Measurements from ENCODE around the gene TELO2. TPM values are rescaled to one million over a fixed set of nuclear protein-coding genes. Genes with fewer than 3 reads are reported as not detected.

Gene TELO2
- polyA plus RNA-seq, 3 donors, result 7.3 to 58.1 (median 11.4) TPM

- Histone ChIP-seq H3K4me2 (replicated peaks; ENCODE audit: extremely low read depth, low read length, poor library complexity, severe bottlenecking) (no peak overlapping the region), H3K36me3 (replicated peaks in 1 of 2; ENCODE audit: control insufficient read depth in 1 of 2, insufficient read depth in 2 of 2, low read length in 2 of 2) (no peaks in the 10 kb centered on the region), H2AFZ (ENCODE audit: insufficient read depth, low read depth, low read length, poor library complexity, severe bottlenecking) (no peak overlapping the region), H3K27ac (ENCODE audit: low read depth in 1 of 2, low read length in 2 of 2) (no peak overlapping the region), H3K9me3 (replicated peaks in 1 of 2; ENCODE audit: control insufficient read depth in 1 of 2, insufficient read depth in 1 of 2, low read length in 2 of 2) (peaks cover 0 to 9% of the 10 kb centered on the region in 2 donors), H3K79me2 (ENCODE audit: insufficient read depth, low read length) (no peaks in the 10 kb centered on the region), H4K20me1 (ENCODE audit: insufficient read depth, low read length) (no peaks in the 10 kb centered on the region), H3K9ac (ENCODE audit: insufficient read depth, low read length, poor library complexity, severe bottlenecking) (no peak overlapping the region), H3K27me3 (ENCODE audit: control insufficient read depth in 2 of 2, insufficient read depth in 2 of 2, low read length in 2 of 2) (no peaks in the 10 kb centered on the region), H3K4me3 (replicated peaks in 1 of 3; ENCODE audit: low read depth in 2 of 3, low read length in 3 of 3) (no peak overlapping the region), H3K4me1 (ENCODE audit: control insufficient read depth in 1 of 2, insufficient read depth in 2 of 2, low read length in 2 of 2) (no peaks in the 10 kb centered on the region)
- Mint-ChIP-seq H3K4me1 (no peaks in the 10 kb centered on the region), H3K27ac (no peak overlapping the region), H3K9me3 (peaks cover 6 to 17% (median 12%) of the 10 kb centered on the region in 7 donors), H3K4me3 (no peak overlapping the region), H3K36me3 (no peaks in the 10 kb centered on the region), H3K27me3 (ENCODE audit: low read depth in 3 of 3) (peaks cover 2 to 6% (median 2%) of the 10 kb centered on the region in 3 donors)
- intact Hi-C loops (cut with micrococcal nuclease), result no loop called here
- 97% methylated on average over 16 of the region's 16 CpGs for WGBS (ENCODE audit: insufficient coverage)
- DNase-seq, result no peak
- TF ChIP-seq, protein P1, sequence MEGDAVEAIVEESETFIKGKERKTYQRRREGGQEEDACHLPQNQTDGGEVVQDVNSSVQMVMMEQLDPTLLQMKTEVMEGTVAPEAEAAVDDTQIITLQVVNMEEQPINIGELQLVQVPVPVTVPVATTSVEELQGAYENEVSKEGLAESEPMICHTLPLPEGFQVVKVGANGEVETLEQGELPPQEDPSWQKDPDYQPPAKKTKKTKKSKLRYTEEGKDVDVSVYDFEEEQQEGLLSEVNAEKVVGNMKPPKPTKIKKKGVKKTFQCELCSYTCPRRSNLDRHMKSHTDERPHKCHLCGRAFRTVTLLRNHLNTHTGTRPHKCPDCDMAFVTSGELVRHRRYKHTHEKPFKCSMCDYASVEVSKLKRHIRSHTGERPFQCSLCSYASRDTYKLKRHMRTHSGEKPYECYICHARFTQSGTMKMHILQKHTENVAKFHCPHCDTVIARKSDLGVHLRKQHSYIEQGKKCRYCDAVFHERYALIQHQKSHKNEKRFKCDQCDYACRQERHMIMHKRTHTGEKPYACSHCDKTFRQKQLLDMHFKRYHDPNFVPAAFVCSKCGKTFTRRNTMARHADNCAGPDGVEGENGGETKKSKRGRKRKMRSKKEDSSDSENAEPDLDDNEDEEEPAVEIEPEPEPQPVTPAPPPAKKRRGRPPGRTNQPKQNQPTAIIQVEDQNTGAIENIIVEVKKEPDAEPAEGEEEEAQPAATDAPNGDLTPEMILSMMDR (IDR thresholded peaks at IDR 0.05), result no peak
Observed at GRCh38 chr16:1518626-1519135, 25.5 kb downstream of the TELO2 start.

DNA sequence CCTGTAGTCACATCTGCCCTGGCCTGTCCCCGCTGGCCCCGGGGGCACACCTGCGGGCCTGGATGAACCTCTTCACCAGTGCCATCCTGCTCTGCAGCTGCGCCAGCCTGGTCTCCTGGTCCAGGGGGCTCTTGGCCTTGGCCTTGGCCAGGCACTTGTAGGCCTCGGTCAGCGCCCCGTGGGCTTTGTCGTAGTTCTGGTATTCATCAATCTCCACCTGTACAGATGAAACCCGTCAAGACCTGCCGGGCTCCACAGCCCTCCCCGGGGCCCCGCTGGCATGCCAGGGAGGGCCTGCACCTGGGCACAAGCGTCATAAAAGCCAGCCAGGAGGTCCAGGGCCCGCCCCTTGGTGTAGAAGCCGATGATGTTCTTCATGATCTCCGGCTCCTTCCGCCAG lies 26.7 kb downstream of the TELO2 start:
- Histone ChIP-seq H3K4me1 (ENCODE audit: control insufficient read depth in 1 of 2, insufficient read depth in 2 of 2, low read length in 2 of 2) (no peaks in the 10 kb centered on the region), H3K27ac (ENCODE audit: low read depth in 1 of 2, low read length in 2 of 2) (no peak overlapping the region), H3K79me2 (ENCODE audit: insufficient read depth, low read length) (no peaks in the 10 kb centered on the region), H4K20me1 (ENCODE audit: insufficient read depth, low read length) (no peaks in the 10 kb centered on the region), H3K36me3 (replicated peaks in 1 of 2; ENCODE audit: control insufficient read depth in 1 of 2, insufficient read depth in 2 of 2, low read length in 2 of 2) (no peaks in the 10 kb centered on the region), H2AFZ (ENCODE audit: insufficient read depth, low read depth, low read length, poor library complexity, severe bottlenecking) (no peak overlapping the region), H3K4me2 (replicated peaks; ENCODE audit: extremely low read depth, low read length, poor library complexity, severe bottlenecking) (no peak overlapping the region), H3K9me3 (replicated peaks in 1 of 2; ENCODE audit: control insufficient read depth in 1 of 2, insufficient read depth in 1 of 2, low read length in 2 of 2) (no peaks in the 10 kb centered on the region), H3K9ac (ENCODE audit: insufficient read depth, low read length, poor library complexity, severe bottlenecking) (no peak overlapping the region), H3K4me3 (replicated peaks in 1 of 3; ENCODE audit: low read depth in 2 of 3, low read length in 3 of 3) (no peak overlapping the region), H3K27me3 (ENCODE audit: control insufficient read depth in 2 of 2, insufficient read depth in 2 of 2, low read length in 2 of 2) (no peaks in the 10 kb centered on the region)
- intact Hi-C loops (cut with micrococcal nuclease), result no loop called here
- Mint-ChIP-seq H3K9me3 (peaks cover 0 to 7% (median 3%) of the 10 kb centered on the region in 7 donors), H3K4me1 (no peaks in the 10 kb centered on the region), H3K27me3 (ENCODE audit: low read depth in 3 of 3) (peaks cover 2 to 6% (median 2%) of the 10 kb centered on the region in 3 donors), H3K27ac (no peak overlapping the region), H3K36me3 (no peaks in the 10 kb centered on the region), H3K4me3 (no peak overlapping the region)
- no peak for DNase-seq
- TF ChIP-seq, protein P1 (IDR thresholded peaks at IDR 0.05), result no peak
- 96% methylated on average over 17 of the region's 17 CpGs for WGBS (ENCODE audit: insufficient coverage)

Measured in CD14-positive monocyte (primary cell).